ENCODE data around the gene CCDC80.

The CCDC80 gene

GRCh38 chr3:112623717-112624116 lies 17.2 kb downstream of the CCDC80 start:
- H3K27ac ChIP-seq, result no peak overlapping the region
- no peak overlapping the region for H3K4me3 ChIP-seq
- TF ChIP-seq CTCF (IDR thresholded peaks at IDR 0.05), result no peak
- DNase-seq (ENCODE audit: low spot score), result no peak

GRCh38 chr3:112623213-112623612 lies 17.7 kb downstream of the CCDC80 start:
- no peak overlapping the region for H3K4me3 ChIP-seq
- no peak overlapping the region for H3K27ac ChIP-seq
- no peak for TF ChIP-seq CTCF (IDR thresholded peaks at IDR 0.05)

GRCh38 chr3:112619295-112619694 lies 21.6 kb downstream of the CCDC80 start:
- Histone ChIP-seq H3K27ac (no peak overlapping the region), H3K4me3 (no peak overlapping the region)
- no peak for TF ChIP-seq CTCF (IDR thresholded peaks at IDR 0.05)
- DNase-seq (ENCODE audit: low spot score), result no peak

More at GRCh38 chr3:112623213-112623612, 17.7 kb downstream of the CCDC80 start:
- no peak for DNase-seq (ENCODE audit: low spot score)

GRCh38 chr3:112617285-112617684 lies 23.7 kb downstream of the CCDC80 start:
- Histone ChIP-seq H3K27ac (no peak overlapping the region), H3K4me3 (no peak overlapping the region)
- DNase-seq (ENCODE audit: low spot score), result no peak
- no peak for TF ChIP-seq CTCF (IDR thresholded peaks at IDR 0.05)

GRCh38 chr3:112615989-112616731 lies 24.8 kb downstream of the CCDC80 start:
- no peak for TF ChIP-seq CTCF (IDR thresholded peaks at IDR 0.05)
- Histone ChIP-seq H3K27ac (no peak overlapping the region), H3K4me3 (no peak overlapping the region)
- no peak for DNase-seq (ENCODE audit: low spot score)

- TF ChIP-seq CTCF (IDR thresholded peaks at IDR 0.05), result no peak
- H3K4me3 ChIP-seq, result no peak overlapping the region
- no peak for DNase-seq (ENCODE audit: low spot score)
- no peak overlapping the region for H3K27ac ChIP-seq
Measured at GRCh38 chr3:112611752-112612515, 29.0 kb downstream of the CCDC80 start.

- Histone ChIP-seq H3K27ac (no peak overlapping the region), H3K4me3 (no peak overlapping the region)
- TF ChIP-seq CTCF (IDR thresholded peaks at IDR 0.05), result no peak
- no peak for DNase-seq (ENCODE audit: low spot score)
Measured at GRCh38 chr3:112610121-112610520, 30.8 kb downstream of the CCDC80 start.
